ENCODE data around the gene ACYP2.
"Not testable (repeated sequence)": the region's sequence is repeated elsewhere in the genome, so short reads cannot be mapped to it uniquely, and the experiment has no call there.

The ACYP2 gene

GRCh38 chr2:54227798-54228197 is 112.4 kb downstream of the ACYP2 start:
- no peak for DNase-seq

DNA sequence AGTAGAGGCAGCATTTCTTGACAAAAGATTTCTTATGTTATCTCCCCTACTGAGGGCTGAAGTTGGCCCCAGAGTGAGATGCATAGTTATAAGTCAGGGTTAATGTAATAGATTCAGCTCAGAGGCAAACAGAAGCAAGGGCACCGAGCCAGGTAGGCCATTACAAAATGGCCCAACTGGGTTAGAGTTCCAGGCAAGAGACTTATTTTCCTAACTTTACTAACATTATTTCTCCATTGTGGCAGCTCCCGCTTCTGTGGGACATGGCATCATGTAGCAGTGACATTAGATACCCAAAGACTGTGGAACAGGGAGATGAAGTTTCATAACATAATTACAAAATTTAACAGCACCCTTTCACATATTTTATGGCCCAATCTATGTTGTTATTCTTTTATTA is 113.5 kb downstream of the ACYP2 start:
- no peak for DNase-seq

- DNase-seq: no peak
Measured at GRCh38 chr2:54233832-54234649, 118.6 kb downstream of the ACYP2 start.

GRCh38 chr2:54237428-54237827 is 122.0 kb downstream of the ACYP2 start:
- no peak for DNase-seq

DNA sequence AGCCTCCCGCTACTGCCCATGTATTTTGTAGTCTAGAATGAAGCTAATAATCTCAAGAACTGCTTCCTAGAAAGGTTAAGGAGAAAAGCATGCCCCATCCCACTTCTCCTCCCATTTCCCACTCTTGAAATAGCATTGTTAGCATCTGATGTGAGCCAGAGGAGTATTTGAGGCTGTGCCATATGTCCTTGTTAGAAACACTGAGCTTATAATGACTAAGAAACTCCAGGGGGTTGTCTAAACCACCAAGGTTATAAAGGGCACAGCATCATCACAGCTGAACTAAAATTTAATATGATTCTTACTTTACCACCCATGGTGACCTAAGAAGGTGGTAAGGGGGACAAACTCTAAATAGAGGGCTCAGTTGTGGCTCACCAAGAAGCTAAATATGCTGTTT is 124.0 kb downstream of the ACYP2 start:
- DNase-seq: no peak

- DNase-seq: no peak
Measured at GRCh38 chr2:54240515-54241469, 125.4 kb downstream of the ACYP2 start.

- DNase-seq: no peak
Measured at GRCh38 chr2:54247115-54247514, 131.7 kb downstream of the ACYP2 start.

DNA sequence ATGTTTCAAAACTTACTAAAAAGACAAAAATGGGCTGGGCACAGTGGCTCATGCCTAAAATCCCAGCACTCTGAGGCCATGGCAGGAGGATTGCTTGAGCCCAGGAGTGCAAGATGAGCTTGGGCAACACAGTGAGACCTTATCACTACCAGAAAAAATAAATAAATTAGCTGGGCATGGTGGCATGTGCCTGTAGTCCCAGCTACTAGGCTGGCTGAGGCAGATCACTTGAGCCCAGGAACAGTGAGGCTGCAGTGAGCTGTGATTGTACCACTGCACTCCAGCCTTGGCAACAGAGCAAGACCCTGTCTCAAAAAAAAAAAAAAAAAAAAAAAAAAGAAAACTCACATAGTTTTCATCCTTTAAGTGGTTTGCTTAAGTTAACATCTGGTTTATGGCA is 134.2 kb downstream of the ACYP2 start:
- no peak for DNase-seq

- no peak for DNase-seq
Measured at GRCh38 chr2:54254180-54254579, 138.8 kb downstream of the ACYP2 start.

DNA sequence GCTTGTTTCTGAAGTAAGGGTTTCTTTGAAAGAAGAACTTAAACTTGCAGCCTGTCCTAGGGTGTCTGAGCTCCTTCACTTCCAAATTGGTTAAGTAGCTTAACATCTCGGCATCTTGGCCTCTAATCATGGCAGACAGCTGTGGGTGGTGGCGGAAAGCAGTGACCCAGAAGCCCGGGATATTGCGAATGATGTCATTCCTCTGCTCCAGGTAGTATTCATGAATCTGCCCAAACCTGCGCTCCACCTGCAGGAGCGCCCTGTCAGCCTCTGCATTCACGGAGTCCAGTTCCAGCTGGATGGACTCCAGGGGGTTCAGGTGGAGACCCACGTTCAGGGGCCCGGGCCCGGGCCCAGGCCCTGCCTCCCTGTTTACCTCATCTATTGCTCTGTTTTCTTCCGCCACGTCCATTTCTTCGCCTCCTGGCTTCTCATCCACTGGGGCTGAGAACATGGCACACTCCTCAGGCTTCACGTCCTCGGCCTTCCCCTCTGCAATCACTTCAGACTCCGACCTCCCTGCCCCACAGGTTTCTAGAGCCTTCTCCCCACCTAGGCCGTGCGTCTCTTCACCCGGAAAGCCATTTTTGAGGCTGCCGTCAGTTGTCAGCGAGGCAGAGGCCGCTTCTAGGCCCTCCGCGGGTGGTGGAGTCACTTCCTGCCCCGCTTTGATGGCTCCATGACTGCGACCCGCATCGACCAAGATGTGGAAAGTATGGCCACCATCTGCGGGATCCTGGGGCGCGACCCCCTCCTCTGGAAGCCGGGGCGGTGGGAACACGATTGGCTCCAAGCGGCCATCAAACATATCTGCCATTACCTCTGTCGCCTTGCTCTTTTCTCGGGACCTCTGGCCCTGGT is 140.0 kb downstream of the ACYP2 start:
- no peak for DNase-seq

DNA sequence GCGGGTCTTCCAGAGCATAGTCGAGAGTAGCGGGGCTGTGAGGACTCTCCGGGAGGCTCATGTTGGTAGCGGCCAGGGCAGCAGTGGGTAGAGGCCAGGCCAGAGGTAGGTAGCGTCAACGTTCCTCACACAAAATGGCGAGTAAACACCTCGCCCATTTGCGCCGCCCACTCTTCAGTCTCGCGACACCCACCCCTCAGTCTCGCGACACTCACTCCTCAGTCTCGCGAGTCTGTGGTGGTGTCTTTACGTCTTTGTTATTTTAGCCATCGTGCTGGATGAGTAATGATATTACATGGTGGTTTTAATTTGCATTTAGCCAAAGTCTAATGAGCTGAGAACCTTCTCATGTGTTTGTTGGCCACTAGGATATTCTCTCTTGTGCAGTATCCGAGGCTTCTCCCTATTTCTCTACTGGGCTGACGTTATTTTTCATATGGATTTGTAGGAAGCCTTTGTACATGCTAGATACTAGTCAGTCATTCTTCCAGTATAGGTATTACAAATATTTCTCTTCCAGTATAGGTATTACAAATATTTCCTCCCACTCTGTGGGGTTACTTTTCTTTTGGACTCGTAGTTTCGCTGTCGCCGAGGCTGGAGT is 140.8 kb downstream of the ACYP2 start, which contains the start of gene TSPYL6:
Gene TSPYL6 (minus strand): TSS at position 139 of the 604 bp plus-strand sequence. CDS start 78 bp downstream, at position 61.
- DNase-seq: no peak

GRCh38 chr2:54258166-54258565 is 142.8 kb downstream of the ACYP2 start:
- no peak for DNase-seq

DNA sequence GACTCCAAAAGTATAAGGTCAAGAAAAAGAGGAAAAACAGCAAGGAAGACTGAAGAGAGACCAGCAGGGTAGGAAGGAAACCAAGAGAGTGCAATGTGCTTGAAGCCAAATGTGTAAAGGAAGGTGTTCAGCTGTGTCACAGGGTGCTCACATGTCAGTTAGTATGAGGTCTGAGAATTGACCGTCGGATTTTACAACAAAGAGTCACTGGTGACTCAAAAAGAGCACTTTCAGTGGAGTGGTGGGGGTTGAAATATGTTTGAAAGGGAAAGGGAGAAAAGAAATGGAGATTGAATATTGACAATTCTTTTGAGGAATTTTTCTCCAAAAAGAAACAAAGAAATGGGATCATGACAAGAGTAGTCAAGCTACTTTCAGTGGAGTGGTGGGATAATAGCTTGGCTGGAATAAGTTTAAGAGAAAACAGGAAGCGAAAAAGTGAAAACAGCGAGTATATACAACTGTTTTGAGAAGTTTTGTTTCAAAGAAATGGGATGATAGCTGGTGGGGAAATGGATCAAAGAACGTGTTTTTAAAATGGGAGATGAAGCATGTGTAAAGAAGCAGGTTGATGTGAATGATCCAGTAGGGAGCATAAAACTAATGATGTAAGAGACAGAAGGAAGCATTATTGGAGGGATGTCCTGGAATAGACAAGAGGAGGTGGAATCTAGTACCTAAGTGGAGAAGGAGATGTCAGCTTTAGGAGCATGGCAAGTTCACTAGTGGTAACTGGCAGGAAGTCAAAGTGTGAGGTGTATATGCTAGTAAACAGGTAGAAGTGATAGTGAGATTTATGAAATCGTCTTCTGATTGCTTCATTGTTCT is 144.2 kb downstream of the ACYP2 start:
- DNase-seq: no peak

DNA sequence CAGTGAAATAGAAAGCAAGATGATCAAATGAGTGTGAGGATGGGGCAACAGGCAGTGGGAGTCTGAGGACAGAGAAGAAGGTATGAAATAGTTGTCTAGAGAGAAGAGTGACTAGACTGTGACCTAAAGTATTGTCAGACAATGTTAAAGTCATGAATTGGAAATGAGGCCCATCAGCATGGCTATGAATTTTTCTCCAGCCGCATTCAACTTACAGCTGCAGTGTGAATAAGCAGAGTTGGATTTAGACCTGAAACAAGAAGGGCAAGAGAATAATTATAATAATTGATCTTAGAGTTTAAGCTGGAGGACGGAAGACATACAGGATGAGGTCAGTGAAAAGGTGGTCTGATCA is 144.8 kb downstream of the ACYP2 start:
- no peak for DNase-seq

- no peak for DNase-seq
Measured at GRCh38 chr2:54261537-54261936, 146.1 kb downstream of the ACYP2 start.

DNA sequence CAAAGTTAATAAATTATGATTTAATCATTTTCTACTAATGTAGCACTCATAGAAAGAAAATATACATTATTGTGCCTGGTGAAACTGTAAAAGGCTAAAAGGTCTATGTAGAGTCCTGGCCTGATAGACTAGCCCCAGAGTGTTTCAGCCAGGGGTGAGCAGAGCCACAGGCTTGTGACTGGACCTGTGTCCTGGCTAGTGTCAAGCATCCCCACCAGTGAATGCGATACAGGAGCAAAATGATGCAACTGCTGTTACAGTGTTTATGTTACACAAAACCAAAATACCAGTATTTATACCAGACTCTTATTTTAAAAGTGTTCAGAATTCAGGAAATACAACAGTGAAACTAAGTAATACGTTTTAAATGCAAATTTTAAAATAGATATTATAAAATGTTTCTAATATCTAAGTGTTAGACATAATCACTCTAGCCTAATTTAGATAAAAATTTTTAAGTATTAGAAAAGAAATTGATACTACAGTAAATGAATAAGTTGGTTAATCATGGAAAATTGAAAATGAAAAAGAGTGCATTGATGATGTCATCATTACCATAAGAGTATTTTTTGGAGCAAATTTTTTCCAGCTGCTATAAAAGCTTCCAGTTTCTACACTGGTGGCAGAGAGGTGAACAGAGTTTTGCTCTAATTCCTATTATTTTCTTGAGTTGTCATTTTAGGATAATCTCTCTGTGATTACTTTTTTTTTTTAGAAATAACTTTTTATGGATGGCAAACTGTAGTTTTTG is 146.8 kb downstream of the ACYP2 start:
- no peak for DNase-seq

- DNase-seq: not testable (repeated sequence)
Measured at GRCh38 chr2:54265081-54265480, 149.7 kb downstream of the ACYP2 start.

- no peak for DNase-seq
Measured at GRCh38 chr2:54267577-54267976, 152.2 kb downstream of the ACYP2 start.

GRCh38 chr2:54271189-54271588 is 155.8 kb downstream of the ACYP2 start:
- DNase-seq: no peak

- DNase-seq: peak in 1 of 5 donors; percentile 26
Measured at GRCh38 chr2:54271843-54272627, 156.6 kb downstream of the ACYP2 start.

Data from T-helper 1 cell (primary cell).